Neural progenitor cell (in vitro differentiated cells): ENCODE measurements around the gene NR4A3. TPM values are rescaled to one million over a fixed set of nuclear protein-coding genes. Genes with fewer than 3 reads are reported as not detected.

Experiments
- DNase-seq: peaks from one replicate; pipeline ENCODE4 v3.0.0-alpha.2; 2016; ENCODE audit warnings: low spot score
- H2AFZ ChIP-seq: fragments of 200-600 bp; sonication (generic); replicated peaks from 2 replicates; pipeline ENCODE4 v1.6.1; 2016; ENCODE audit warnings: antibody characterized with exemption
- H3F3A ChIP-seq: fragments of 200-600 bp; sonication (generic); 2 replicates; pipeline ENCODE4 v1.6.1; 2016; ENCODE audit warnings: antibody characterized with exemption, low read depth
- H3K27ac ChIP-seq: fragments of 200-600 bp; sonication (generic); 2 replicates; pipeline ENCODE4 v1.5.1; 2016; ENCODE audit warnings: mild to moderate bottlenecking
- H3K27me3 ChIP-seq: fragments of 200-600 bp; sonication (generic); 2 replicates; pipeline ENCODE4 v1.6.1; 2016; ENCODE audit warnings: mild to moderate bottlenecking, moderate library complexity
- H3K36me3 ChIP-seq: fragments of 200-600 bp; sonication (generic); 2 replicates; pipeline ENCODE4 v1.5.1; 2016
- H3K4me1 ChIP-seq: fragments of 200-600 bp; sonication (generic); 2 replicates; pipeline ENCODE4 v1.6.1; 2016; ENCODE audit warnings: mixed run types
- H3K4me2 ChIP-seq: fragments of 200-600 bp; sonication (generic); 2 replicates; pipeline ENCODE4 v1.6.1; 2016
- H3K4me3 ChIP-seq: fragments of 200-600 bp; sonication (generic); 2 replicates; pipeline ENCODE4 v1.5.1; 2016
- H3K79me2 ChIP-seq: fragments of 200-600 bp; sonication (generic); 2 replicates; pipeline ENCODE4 v1.6.1; 2016; ENCODE audit warnings: low read depth
- H3K9ac ChIP-seq: fragments of 200-600 bp; sonication (generic); 2 replicates; pipeline ENCODE4 v1.6.1; 2016
- H3K9me3 ChIP-seq: fragments of 200-600 bp; sonication (generic); 2 replicates; pipeline ENCODE4 v1.5.1; 2016; ENCODE audit warnings: low read depth
- H4K20me1 ChIP-seq: fragments of 200-600 bp; sonication (generic); 2 replicates; pipeline ENCODE4 v1.6.1; 2016; ENCODE audit warnings: low read depth
- H3K27ac Mint-ChIP-seq: 3 replicates; pipeline ENCODE4 v1.8.0; 2021; ENCODE audit warnings: mixed read lengths
- H3K27me3 Mint-ChIP-seq: 2 replicates; pipeline ENCODE4 v1.8.0; 2022; ENCODE audit warnings: low read depth, mild to moderate bottlenecking, inconsistent platforms, moderate library complexity, mixed read lengths; ENCODE audit not compliant: insufficient read depth
- H3K36me3 Mint-ChIP-seq: 3 replicates; pipeline ENCODE4 v1.8.0; 2021; ENCODE audit warnings: mixed read lengths
- H3K4me1 Mint-ChIP-seq: 3 replicates; pipeline ENCODE4 v1.8.0; 2021; ENCODE audit warnings: mixed read lengths
- H3K4me3 Mint-ChIP-seq: 3 replicates; pipeline ENCODE4 v1.8.0; 2021; ENCODE audit warnings: mild to moderate bottlenecking, moderate library complexity, mixed read lengths
- H3K9me3 Mint-ChIP-seq: 3 replicates; pipeline ENCODE4 v1.8.0; 2020; ENCODE audit warnings: mixed read lengths
- EZH2 ChIP-seq: fragments of 200-600 bp; sonication (generic); IDR thresholded peaks from 2 replicates; pipeline ENCODE4 v1.6.1; 2017; ENCODE audit warnings: antibody characterized with exemption, mild to moderate bottlenecking, moderate library complexity
- EZH2phosphoT487 ChIP-seq: fragments of 200-600 bp; sonication (generic); IDR thresholded peaks from 2 replicates; pipeline ENCODE4 v1.6.1; 2017; ENCODE audit warnings: antibody characterized with exemption
- total RNA-seq: library from RNA; depleted of rRNA; stranded (reverse); fragments of >200 nt; gene quantifications from 2 replicates; pipeline ENCODE4 v1.2.3, GENCODE V29; 2015; ENCODE audit warnings: low replicate concordance
- TF ChIP-seq, protein P1 (sequence below): fragments of 200-600 bp; sonication (generic); IDR thresholded peaks from 2 replicates; pipeline ENCODE4 v1.5.1; 2017; ENCODE audit warnings: antibody characterized with exemption, mild to moderate bottlenecking

The NR4A3 gene
- total RNA-seq, 1 donor from 2014 or later = 0.26 TPM

DNA sequence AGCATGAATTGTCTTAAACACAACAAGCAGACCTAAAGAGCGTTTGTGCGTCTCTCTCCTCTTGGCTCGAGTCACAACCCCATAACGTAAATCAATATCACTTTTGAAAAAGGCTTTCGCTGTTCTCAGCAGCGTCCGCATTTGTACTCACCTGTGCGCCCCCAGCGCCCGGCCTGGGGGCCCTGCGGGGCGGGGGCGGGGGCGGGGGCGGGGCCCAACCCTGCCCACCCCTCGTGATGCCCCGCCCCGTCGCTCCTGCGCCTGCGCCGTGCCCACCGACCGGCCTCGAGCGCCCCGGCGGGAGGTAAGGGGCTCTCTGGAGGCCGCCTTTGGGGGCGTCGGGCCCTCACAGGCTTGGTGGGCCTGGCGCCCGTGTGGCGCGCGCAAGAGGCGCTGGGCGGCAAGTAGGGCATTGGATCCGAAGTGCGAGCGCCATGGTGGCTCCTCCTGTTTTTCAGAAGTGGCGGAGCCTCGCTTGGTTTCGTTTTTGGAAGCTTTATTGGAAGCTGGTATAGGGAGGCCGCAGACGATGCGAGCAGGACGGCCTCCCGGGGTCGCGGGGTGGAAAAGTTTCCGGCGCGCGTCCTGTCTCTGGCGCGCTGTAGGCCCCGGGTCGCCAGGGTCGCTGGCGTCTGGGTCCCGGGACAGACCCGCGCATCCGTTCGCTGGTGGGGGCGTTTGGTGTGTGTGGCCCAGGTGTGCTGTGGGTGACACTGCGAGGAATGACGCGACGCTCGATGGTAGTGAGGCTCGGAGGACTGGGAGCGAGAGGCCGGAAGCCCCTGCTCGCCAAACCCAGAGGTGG is 84.9 kb downstream of the NR4A3 start, which contains the start of gene STX17:
STX17 (plus strand) TSS at position 252 of the 805 bp plus-strand sequence. CDS start 8,586 bp downstream, outside the sequence.
- Histone ChIP-seq H3K27me3 (peaks cover 8% of the 10 kb centered on the region), H3K36me3 (no peaks in the 10 kb centered on the region), H3K27ac (no peak within 1 kb of the TSS), H3K4me2 (peak within 1 kb of the TSS; percentile 93), H2AFZ (peak within 1 kb of the TSS; percentile 95), H3K9me3 (no peaks in the 10 kb centered on the region), H4K20me1 (no peaks in the 10 kb centered on the region), H3K4me3 (peak within 1 kb of the TSS; percentile 83), H3K4me1 (peaks cover 16% of the 10 kb centered on the region), H3K79me2 (peaks cover 20% of the 10 kb centered on the region), H3K9ac (peak within 1 kb of the TSS; percentile 70), H3F3A (peaks cover 7% of the 10 kb centered on the region)
- DNase-seq = peak; percentile 88
- TF ChIP-seq, protein P1, sequence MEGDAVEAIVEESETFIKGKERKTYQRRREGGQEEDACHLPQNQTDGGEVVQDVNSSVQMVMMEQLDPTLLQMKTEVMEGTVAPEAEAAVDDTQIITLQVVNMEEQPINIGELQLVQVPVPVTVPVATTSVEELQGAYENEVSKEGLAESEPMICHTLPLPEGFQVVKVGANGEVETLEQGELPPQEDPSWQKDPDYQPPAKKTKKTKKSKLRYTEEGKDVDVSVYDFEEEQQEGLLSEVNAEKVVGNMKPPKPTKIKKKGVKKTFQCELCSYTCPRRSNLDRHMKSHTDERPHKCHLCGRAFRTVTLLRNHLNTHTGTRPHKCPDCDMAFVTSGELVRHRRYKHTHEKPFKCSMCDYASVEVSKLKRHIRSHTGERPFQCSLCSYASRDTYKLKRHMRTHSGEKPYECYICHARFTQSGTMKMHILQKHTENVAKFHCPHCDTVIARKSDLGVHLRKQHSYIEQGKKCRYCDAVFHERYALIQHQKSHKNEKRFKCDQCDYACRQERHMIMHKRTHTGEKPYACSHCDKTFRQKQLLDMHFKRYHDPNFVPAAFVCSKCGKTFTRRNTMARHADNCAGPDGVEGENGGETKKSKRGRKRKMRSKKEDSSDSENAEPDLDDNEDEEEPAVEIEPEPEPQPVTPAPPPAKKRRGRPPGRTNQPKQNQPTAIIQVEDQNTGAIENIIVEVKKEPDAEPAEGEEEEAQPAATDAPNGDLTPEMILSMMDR = no peak
- TF ChIP-seq EZH2 (no peak), EZH2phosphoT487 (no peak)
- H3K4me1 Mint-ChIP-seq = peaks cover 10% of the 10 kb centered on the region
- H3K27ac Mint-ChIP-seq = peak within 1 kb of the TSS; percentile 50
- no peaks in the 10 kb centered on the region for H3K27me3 Mint-ChIP-seq
- H3K36me3 Mint-ChIP-seq = peaks cover 2% of the 10 kb centered on the region
- no peaks in the 10 kb centered on the region for H3K9me3 Mint-ChIP-seq
- peak within 1 kb of the TSS; percentile 97 for H3K4me3 Mint-ChIP-seq

DNA sequence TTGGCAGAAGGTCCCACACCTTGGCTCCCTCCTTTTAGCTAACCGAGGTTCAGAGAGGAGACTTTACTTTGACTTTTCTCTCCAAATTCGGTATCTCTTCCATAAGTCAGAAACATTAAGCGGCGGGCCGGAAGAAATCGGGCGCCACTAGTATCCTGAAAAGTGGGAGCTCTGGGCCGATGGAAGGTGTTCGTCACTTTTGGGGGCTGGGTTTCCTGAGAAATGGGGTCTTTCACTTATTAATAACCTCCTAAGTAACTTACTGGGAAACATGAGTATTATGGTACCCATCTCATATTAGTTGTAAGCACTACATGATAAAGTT is 85.5 kb downstream of the NR4A3 start:
- H3K4me1 ChIP-seq = peaks cover 16% of the 10 kb centered on the region
- H3K27me3 Mint-ChIP-seq = no peaks in the 10 kb centered on the region
- H3K4me2 ChIP-seq = peak overlapping the region; percentile 93
- no peak for DNase-seq
- no peaks in the 10 kb centered on the region for H3K9me3 ChIP-seq
- peaks cover 2% of the 10 kb centered on the region for H3K36me3 Mint-ChIP-seq
- no peak overlapping the region for H3K27ac ChIP-seq
- TF ChIP-seq EZH2phosphoT487 (no peak), EZH2 (no peak)
- TF ChIP-seq, protein P1 = no peak
- peak overlapping the region; percentile 50 for H3K27ac Mint-ChIP-seq
- H3K79me2 ChIP-seq = peaks cover 21% of the 10 kb centered on the region
- H3K4me3 Mint-ChIP-seq = peak overlapping the region; percentile 97
- H3K4me3 ChIP-seq = peak overlapping the region; percentile 83
- H3K4me1 Mint-ChIP-seq = peaks cover 10% of the 10 kb centered on the region
- no peaks in the 10 kb centered on the region for H4K20me1 ChIP-seq
- peaks cover 8% of the 10 kb centered on the region for H3K27me3 ChIP-seq
- no peaks in the 10 kb centered on the region for H3K9me3 Mint-ChIP-seq
- peak overlapping the region; percentile 70 for H3K9ac ChIP-seq
- peak overlapping the region; percentile 95 for H2AFZ ChIP-seq
- H3F3A ChIP-seq = peaks cover 7% of the 10 kb centered on the region
- H3K36me3 ChIP-seq = no peaks in the 10 kb centered on the region

DNA sequence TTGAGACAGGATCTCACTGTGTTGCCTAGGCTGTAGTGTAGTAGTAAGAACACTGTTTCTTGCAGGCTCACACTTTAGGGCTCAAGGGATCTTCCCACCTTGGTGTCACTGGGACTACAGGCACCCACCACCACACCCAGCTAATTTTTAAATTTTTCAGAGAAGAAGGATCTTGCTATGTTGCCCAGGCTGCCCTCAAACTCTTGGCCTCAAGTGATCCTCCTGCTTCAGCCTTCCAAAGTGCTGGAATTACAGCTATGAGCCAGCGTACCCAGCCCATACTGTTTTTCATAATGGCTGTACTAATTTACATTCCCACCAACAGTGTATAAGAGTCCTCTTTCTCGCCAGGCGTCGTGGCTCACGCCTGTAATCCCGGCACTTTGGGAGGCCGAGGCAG is 89.9 kb downstream of the NR4A3 start:
- Mint-ChIP-seq H3K4me1 (peaks cover 8% of the 10 kb centered on the region), H3K36me3 (peaks cover 3% of the 10 kb centered on the region), H3K9me3 (no peaks in the 10 kb centered on the region), H3K4me3 (no peak overlapping the region), H3K27me3 (no peaks in the 10 kb centered on the region), H3K27ac (no peak overlapping the region)
- H3K79me2 ChIP-seq = peaks cover 27% of the 10 kb centered on the region
- H2AFZ ChIP-seq = no peak overlapping the region
- H3K4me1 ChIP-seq = peaks cover 10% of the 10 kb centered on the region
- no peak for TF ChIP-seq EZH2
- TF ChIP-seq, protein P1 = no peak
- no peak for TF ChIP-seq EZH2phosphoT487
- DNase-seq = no peak
- no peak overlapping the region for H3K27ac ChIP-seq
- peaks cover 3% of the 10 kb centered on the region for H3K27me3 ChIP-seq
- H4K20me1 ChIP-seq = no peaks in the 10 kb centered on the region
- no peak overlapping the region for H3K9ac ChIP-seq
- no peaks in the 10 kb centered on the region for H3K36me3 ChIP-seq
- no peak overlapping the region for H3K4me3 ChIP-seq
- no peaks in the 10 kb centered on the region for H3F3A ChIP-seq
- H3K4me2 ChIP-seq = no peak overlapping the region
- H3K9me3 ChIP-seq = no peaks in the 10 kb centered on the region

Other genes starting within 250 kb of the NR4A3 start
- 31.7 and 34.4 TPM in 2 replicates for gene STX17, start 84.8 kb downstream of the NR4A3 start, total RNA-seq